HepG2 (cell line): ENCODE results near the gene DICER1. TPM values are rescaled to one million over a fixed set of nuclear protein-coding genes. Genes with fewer than 3 reads are reported as not detected.

Experiments used
- CCAR2 ChIP-seq: fragments of 200-400 bp; formaldehyde crosslinking; optimal IDR thresholded peaks from 2 replicates; pipeline ENCODE3; 2018; ENCODE audit warnings: low read depth, mild to moderate bottlenecking, low read length, moderate library complexity
- JUNB ChIP-seq: sonication (generic); formaldehyde crosslinking; IDR thresholded peaks from 2 replicates; pipeline ENCODE4 v1.8.0; 2022; ENCODE audit warnings: missing genetic modification reagents, mild to moderate bottlenecking, borderline replicate concordance
- MAFG ChIP-seq: sonication (generic); formaldehyde crosslinking; IDR thresholded peaks from 2 replicates; pipeline ENCODE4 v1.5.1; 2020; ENCODE audit warnings: mild to moderate bottlenecking, missing genetic modification reagents
- ZNF292 ChIP-seq: sonication (generic); formaldehyde crosslinking; IDR thresholded peaks from 2 replicates; pipeline ENCODE4 v1.8.1; 2022; ENCODE audit warnings: mild to moderate bottlenecking, low read depth, missing genetic modification reagents, borderline replicate concordance
- ZNF3 ChIP-seq: IDR thresholded peaks from 2 replicates; pipeline ENCODE4 v1.7.0; 2017; ENCODE audit warnings: inconsistent platforms
- polyA plus RNA-seq, 8 experiments: library from polyadenylated mRNA; depleted of rRNA in 3 of 8; stranded (reverse) in 7 of 8; unstranded in 1 of 8; fragments of >200 nt; fragmentation: Illumina TruSeq in 4 of 8; extraction: Trizol in 4 of 8; gene quantifications; 2 replicates each; pipeline versions ENCODE4 v1.2.1 to v1.2.3, GENCODE V29; 2011 to 2016; ENCODE audit warnings: low read depth in 4 of 8, missing spikeins in 1 of 8, mixed read lengths in 1 of 8; ENCODE audit not compliant: insufficient read depth in 1 of 8
- total RNA-seq, 5 experiments: library from RNA; depleted of rRNA; stranded (reverse); fragments of >200 nt; fragmentation: Illumina TruSeq; extraction: Trizol; gene quantifications; 2 replicates each; pipeline ENCODE4 v1.2.3, GENCODE V29; 2016; ENCODE audit warnings: low read depth in 1 of 5
- TF ChIP-seq, protein P1 (sequence below): sonication (generic); formaldehyde crosslinking; IDR thresholded peaks from 2 replicates; pipeline ENCODE4 v1.4.0; 2020; ENCODE audit warnings: missing genetic modification reagents
- TF ChIP-seq, protein P2 (sequence below): sonication (generic); formaldehyde crosslinking; IDR thresholded peaks from 2 replicates; pipeline ENCODE4 v1.5.0; 2020; ENCODE audit warnings: mild to moderate bottlenecking, missing genetic modification reagents
- TF ChIP-seq, protein P3 (sequence below): fragments of 450-650 bp; IDR thresholded peaks from 2 replicates; pipeline ENCODE4 v1.6.1; 2016
- TF ChIP-seq, protein P4 (sequence below): sonication (generic); formaldehyde crosslinking; conservative IDR thresholded peaks from 2 replicates; pipeline ENCODE4 v1.8.0; 2022; ENCODE audit warnings: mild to moderate bottlenecking, moderate library complexity, missing genetic modification reagents

Gene DICER1
- total and polyA plus RNA-seq, 2 of the 13 experiments (the other 11 are each of a cell fraction or from before 2014, with no cell fraction given), result 31.8 to 61.9 TPM

DNA sequence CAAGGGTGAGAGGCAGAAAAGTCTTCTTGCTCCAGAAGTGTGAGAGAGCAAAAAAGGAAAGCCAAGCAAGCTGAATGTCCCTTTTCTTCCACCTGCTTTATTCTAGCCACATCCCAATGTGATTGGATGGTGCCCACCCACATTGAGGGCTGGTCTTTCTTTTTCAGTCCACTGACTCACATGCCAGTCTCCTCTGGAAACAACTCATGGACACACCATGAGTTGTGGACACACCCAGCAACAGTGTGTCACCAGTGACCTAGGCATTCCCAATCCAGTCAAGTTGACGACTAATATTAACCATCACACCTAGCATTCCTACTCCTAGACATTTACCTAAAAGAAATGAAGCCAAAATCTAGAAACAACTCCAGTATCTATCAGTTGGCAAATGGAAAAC is 7.2 kb upstream of the DICER1 start (continued):
- TF ChIP-seq, protein P1, sequence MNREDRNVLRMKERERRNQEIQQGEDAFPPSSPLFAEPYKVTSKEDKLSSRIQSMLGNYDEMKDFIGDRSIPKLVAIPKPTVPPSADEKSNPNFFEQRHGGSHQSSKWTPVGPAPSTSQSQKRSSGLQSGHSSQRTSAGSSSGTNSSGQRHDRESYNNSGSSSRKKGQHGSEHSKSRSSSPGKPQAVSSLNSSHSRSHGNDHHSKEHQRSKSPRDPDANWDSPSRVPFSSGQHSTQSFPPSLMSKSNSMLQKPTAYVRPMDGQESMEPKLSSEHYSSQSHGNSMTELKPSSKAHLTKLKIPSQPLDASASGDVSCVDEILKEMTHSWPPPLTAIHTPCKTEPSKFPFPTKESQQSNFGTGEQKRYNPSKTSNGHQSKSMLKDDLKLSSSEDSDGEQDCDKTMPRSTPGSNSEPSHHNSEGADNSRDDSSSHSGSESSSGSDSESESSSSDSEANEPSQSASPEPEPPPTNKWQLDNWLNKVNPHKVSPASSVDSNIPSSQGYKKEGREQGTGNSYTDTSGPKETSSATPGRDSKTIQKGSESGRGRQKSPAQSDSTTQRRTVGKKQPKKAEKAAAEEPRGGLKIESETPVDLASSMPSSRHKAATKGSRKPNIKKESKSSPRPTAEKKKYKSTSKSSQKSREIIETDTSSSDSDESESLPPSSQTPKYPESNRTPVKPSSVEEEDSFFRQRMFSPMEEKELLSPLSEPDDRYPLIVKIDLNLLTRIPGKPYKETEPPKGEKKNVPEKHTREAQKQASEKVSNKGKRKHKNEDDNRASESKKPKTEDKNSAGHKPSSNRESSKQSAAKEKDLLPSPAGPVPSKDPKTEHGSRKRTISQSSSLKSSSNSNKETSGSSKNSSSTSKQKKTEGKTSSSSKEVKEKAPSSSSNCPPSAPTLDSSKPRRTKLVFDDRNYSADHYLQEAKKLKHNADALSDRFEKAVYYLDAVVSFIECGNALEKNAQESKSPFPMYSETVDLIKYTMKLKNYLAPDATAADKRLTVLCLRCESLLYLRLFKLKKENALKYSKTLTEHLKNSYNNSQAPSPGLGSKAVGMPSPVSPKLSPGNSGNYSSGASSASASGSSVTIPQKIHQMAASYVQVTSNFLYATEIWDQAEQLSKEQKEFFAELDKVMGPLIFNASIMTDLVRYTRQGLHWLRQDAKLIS (CRISPR knock-in tag), result no peak
- TF ChIP-seq MAFG (CRISPR knock-in tag) (no peak), CCAR2 (no peak), JUNB (CRISPR knock-in tag) (no peak), ZNF292 (no peak), ZNF3 (CRISPR knock-in tag) (no peak)
- TF ChIP-seq, protein P2, sequence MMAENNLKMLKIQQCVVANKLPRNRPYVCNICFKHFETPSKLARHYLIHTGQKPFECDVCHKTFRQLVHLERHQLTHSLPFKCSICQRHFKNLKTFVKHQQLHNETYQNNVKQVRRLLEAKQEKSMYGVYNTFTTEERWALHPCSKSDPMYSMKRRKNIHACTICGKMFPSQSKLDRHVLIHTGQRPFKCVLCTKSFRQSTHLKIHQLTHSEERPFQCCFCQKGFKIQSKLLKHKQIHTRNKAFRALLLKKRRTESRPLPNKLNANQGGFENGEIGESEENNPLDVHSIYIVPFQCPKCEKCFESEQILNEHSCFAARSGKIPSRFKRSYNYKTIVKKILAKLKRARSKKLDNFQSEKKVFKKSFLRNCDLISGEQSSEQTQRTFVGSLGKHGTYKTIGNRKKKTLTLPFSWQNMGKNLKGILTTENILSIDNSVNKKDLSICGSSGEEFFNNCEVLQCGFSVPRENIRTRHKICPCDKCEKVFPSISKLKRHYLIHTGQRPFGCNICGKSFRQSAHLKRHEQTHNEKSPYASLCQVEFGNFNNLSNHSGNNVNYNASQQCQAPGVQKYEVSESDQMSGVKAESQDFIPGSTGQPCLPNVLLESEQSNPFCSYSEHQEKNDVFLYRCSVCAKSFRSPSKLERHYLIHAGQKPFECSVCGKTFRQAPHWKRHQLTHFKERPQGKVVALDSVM, result no peak
- TF ChIP-seq, protein P3, sequence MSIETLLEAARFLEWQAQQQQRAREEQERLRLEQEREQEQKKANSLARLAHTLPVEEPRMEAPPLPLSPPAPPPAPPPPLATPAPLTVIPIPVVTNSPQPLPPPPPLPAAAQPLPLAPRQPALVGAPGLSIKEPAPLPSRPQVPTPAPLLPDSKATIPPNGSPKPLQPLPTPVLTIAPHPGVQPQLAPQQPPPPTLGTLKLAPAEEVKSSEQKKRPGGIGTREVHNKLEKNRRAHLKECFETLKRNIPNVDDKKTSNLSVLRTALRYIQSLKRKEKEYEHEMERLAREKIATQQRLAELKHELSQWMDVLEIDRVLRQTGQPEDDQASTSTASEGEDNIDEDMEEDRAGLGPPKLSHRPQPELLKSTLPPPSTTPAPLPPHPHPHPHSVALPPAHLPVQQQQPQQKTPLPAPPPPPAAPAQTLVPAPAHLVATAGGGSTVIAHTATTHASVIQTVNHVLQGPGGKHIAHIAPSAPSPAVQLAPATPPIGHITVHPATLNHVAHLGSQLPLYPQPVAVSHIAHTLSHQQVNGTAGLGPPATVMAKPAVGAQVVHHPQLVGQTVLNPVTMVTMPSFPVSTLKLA, result no peak
- TF ChIP-seq, protein P4, sequence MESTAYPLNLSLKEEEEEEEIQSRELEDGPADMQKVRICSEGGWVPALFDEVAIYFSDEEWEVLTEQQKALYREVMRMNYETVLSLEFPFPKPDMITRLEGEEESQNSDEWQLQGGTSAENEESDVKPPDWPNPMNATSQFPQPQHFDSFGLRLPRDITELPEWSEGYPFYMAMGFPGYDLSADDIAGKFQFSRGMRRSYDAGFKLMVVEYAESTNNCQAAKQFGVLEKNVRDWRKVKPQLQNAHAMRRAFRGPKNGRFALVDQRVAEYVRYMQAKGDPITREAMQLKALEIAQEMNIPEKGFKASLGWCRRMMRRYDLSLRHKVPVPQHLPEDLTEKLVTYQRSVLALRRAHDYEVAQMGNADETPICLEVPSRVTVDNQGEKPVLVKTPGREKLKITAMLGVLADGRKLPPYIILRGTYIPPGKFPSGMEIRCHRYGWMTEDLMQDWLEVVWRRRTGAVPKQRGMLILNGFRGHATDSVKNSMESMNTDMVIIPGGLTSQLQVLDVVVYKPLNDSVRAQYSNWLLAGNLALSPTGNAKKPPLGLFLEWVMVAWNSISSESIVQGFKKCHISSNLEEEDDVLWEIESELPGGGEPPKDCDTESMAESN (CRISPR knock-in tag), result no peak
